HepG2 (cell line): ENCODE data around the gene ZFYVE26. TPM values are rescaled to one million over a fixed set of nuclear protein-coding genes. Genes with fewer than 3 reads are reported as not detected.

Experiments
- ARID3A ChIP-seq: IDR thresholded peaks from 2 replicates; pipeline ENCODE4 v1.6.1; 2012; ENCODE audit warnings: low read depth, low read length, improper control_type of control experiment
- CSRNP1 ChIP-seq: sonication (generic); formaldehyde crosslinking; IDR thresholded peaks from 2 replicates; pipeline ENCODE4 v1.8.1; 2023; ENCODE audit warnings: mild to moderate bottlenecking, missing genetic modification reagents
- ERF ChIP-seq: IDR thresholded peaks from 2 replicates; pipeline ENCODE4 v1.6.1; 2018; ENCODE audit warnings: missing biosample characterization, missing genetic modification reagents
- ETV6 ChIP-seq: sonication (generic); formaldehyde crosslinking; conservative IDR thresholded peaks from 2 replicates; pipeline ENCODE4 v1.4.0; 2020; ENCODE audit warnings: missing genetic modification reagents
- GTF2F1 ChIP-seq: fragments of 150-350 bp; IDR thresholded peaks from 2 replicates; pipeline ENCODE4 v1.6.1; 2014; ENCODE audit warnings: low read length
- ISL2 ChIP-seq: sonication (generic); formaldehyde crosslinking; IDR thresholded peaks from 2 replicates; pipeline ENCODE4 v1.5.0; 2020; ENCODE audit warnings: missing genetic modification reagents
- KDM5A ChIP-seq: fragments of 200-600 bp; sonication (generic); IDR thresholded peaks from 2 replicates; pipeline ENCODE4 v1.7.0; 2018; ENCODE audit warnings: antibody characterized with exemption, mild to moderate bottlenecking, low read length, borderline replicate concordance
- KDM5B ChIP-seq: sonication (generic); formaldehyde crosslinking; IDR thresholded peaks from 2 replicates; pipeline ENCODE4 v1.4.0; 2020; ENCODE audit warnings: missing genetic modification reagents, mild to moderate bottlenecking, borderline replicate concordance
- KLF12 ChIP-seq: sonication (generic); formaldehyde crosslinking; IDR thresholded peaks from 2 replicates; pipeline ENCODE4 v1.4.0; 2020; ENCODE audit warnings: missing genetic modification reagents, borderline replicate concordance
- PITX1 ChIP-seq: sonication (generic); formaldehyde crosslinking; IDR thresholded peaks from 2 replicates; pipeline ENCODE4 v1.5.1; 2020; ENCODE audit warnings: mild to moderate bottlenecking, missing genetic modification reagents
- POLR2AphosphoS2 ChIP-seq: IDR thresholded peaks from 2 replicates; pipeline ENCODE4 v1.6.1; 2011; ENCODE audit warnings: low read depth, low read length, improper control_type of control experiment
- REXO4 ChIP-seq: sonication (generic); formaldehyde crosslinking; IDR thresholded peaks from 2 replicates; pipeline ENCODE4 v1.8.0; 2022; ENCODE audit warnings: missing genetic modification reagents, mild to moderate bottlenecking, borderline replicate concordance
- SATB2 ChIP-seq: sonication (generic); formaldehyde crosslinking; IDR thresholded peaks from 2 replicates; pipeline ENCODE4 v1.5.0; 2020; ENCODE audit warnings: missing genetic modification reagents
- SSRP1 ChIP-seq: IDR thresholded peaks from 2 replicates; pipeline ENCODE4 v1.6.1; 2016; ENCODE audit warnings: control low read depth
- TRIM22 ChIP-seq: fragments of 450-650 bp; IDR thresholded peaks from 2 replicates; pipeline ENCODE4 v1.6.1; 2017
- ZNF180 ChIP-seq: sonication (generic); formaldehyde crosslinking; IDR thresholded peaks from 2 replicates; pipeline ENCODE4 v1.4.0; 2020; ENCODE audit warnings: low read depth, missing genetic modification reagents, borderline replicate concordance
- ZNF451 ChIP-seq: sonication (generic); formaldehyde crosslinking; IDR thresholded peaks from 2 replicates; pipeline ENCODE4 v1.5.0; 2020; ENCODE audit warnings: mild to moderate bottlenecking, missing genetic modification reagents
- ZNF496 ChIP-seq: sonication (generic); formaldehyde crosslinking; IDR thresholded peaks from 2 replicates; pipeline ENCODE4 v1.8.1; 2023; ENCODE audit warnings: mild to moderate bottlenecking, moderate library complexity, missing genetic modification reagents; ENCODE audit not compliant: insufficient replicate concordance
- ZNF513 ChIP-seq: sonication (generic); formaldehyde crosslinking; conservative IDR thresholded peaks from 2 replicates; pipeline ENCODE4 v1.5.0; 2020; ENCODE audit warnings: missing genetic modification reagents
- ZNF576 ChIP-seq: sonication (generic); formaldehyde crosslinking; IDR thresholded peaks from 2 replicates; pipeline ENCODE4 v1.4.0; 2020; ENCODE audit warnings: mild to moderate bottlenecking, missing genetic modification reagents
- ZNF891 ChIP-seq: sonication (generic); formaldehyde crosslinking; IDR thresholded peaks from 2 replicates; pipeline ENCODE4 v1.5.0; 2020; ENCODE audit warnings: mild to moderate bottlenecking, missing genetic modification reagents
- ZSCAN31 ChIP-seq: sonication (generic); formaldehyde crosslinking; IDR thresholded peaks from 2 replicates; pipeline ENCODE4 v1.5.0; 2020; ENCODE audit warnings: low read depth, mild to moderate bottlenecking, missing genetic modification reagents
- polyA plus RNA-seq, 8 experiments: library from polyadenylated mRNA; depleted of rRNA in 3 of 8; stranded (reverse) in 7 of 8; unstranded in 1 of 8; fragments of >200 nt; fragmentation: Illumina TruSeq in 4 of 8; extraction: Trizol in 4 of 8; gene quantifications; 2 replicates each; pipeline versions ENCODE4 v1.2.1 to v1.2.3, GENCODE V29; 2011 to 2016; ENCODE audit warnings: low read depth in 4 of 8, missing spikeins in 1 of 8, mixed read lengths in 1 of 8; ENCODE audit not compliant: insufficient read depth in 1 of 8
- total RNA-seq, 5 experiments: library from RNA; depleted of rRNA; stranded (reverse); fragments of >200 nt; fragmentation: Illumina TruSeq; extraction: Trizol; gene quantifications; 2 replicates each; pipeline ENCODE4 v1.2.3, GENCODE V29; 2016; ENCODE audit warnings: low read depth in 1 of 5

ZFYVE26 gene
- total and polyA plus RNA-seq, 2 of the 13 experiments (the other 11 are each of a cell fraction or from before 2014, with no cell fraction given): 13.6 to 16.4 TPM

- TF ChIP-seq TRIM22: no peak
- TF ChIP-seq GTF2F1: no peak
- 0 out of 2 replicates have a peak, but pooled peaks have one; percentile 32 for TF ChIP-seq KLF12 (CRISPR knock-in tag)
- peak; percentile 36; the same call in 1 of the 2 replicates for TF ChIP-seq ZSCAN31 (CRISPR knock-in tag)
- TF ChIP-seq POLR2AphosphoS2: no peak
- TF ChIP-seq ZNF180 (CRISPR knock-in tag): no peak
- no peak for TF ChIP-seq REXO4 (CRISPR knock-in tag)
- no peak for TF ChIP-seq ZNF496
- TF ChIP-seq ARID3A: no peak
- no peak for TF ChIP-seq KDM5A
- peak; percentile 65; the same call in 1 of the 2 replicates for TF ChIP-seq KDM5B
- TF ChIP-seq ZNF451: no peak
- TF ChIP-seq ZNF891 (CRISPR knock-in tag): peak; percentile 92
- no peak for TF ChIP-seq ISL2
- TF ChIP-seq ERF (CRISPR knock-in tag): peak; percentile 62; the same call in 1 of the 2 replicates
- TF ChIP-seq ETV6: no peak
- 0 out of 2 replicates have a peak, but pooled peaks have one; percentile 36 for TF ChIP-seq CSRNP1 (CRISPR knock-in tag)
- no peak for TF ChIP-seq ZNF576 (CRISPR knock-in tag)
- TF ChIP-seq SSRP1 (CRISPR knock-in tag): no peak
- TF ChIP-seq PITX1 (CRISPR knock-in tag): no peak
- TF ChIP-seq SATB2 (CRISPR knock-in tag): no peak
- TF ChIP-seq ZNF513 (CRISPR knock-in tag): no peak
Observed at GRCh38 chr14:67729072-67729885, 87.1 kb downstream of the ZFYVE26 start (continued).
